GM12801 (cell line): ENCODE results near the gene NTRK1.

Experiments used
- CTCF ChIP-seq: IDR thresholded peaks from one replicate; pipeline ENCODE4 v1.5.1; 2011; ENCODE audit warnings: control low read depth; ENCODE audit not compliant: insufficient read length; ENCODE audit errors: extremely low read depth

Gene NTRK1

GRCh38 chr1:156851779-156852417 lies 8.8 kb upstream of the NTRK1 start:
- TF ChIP-seq CTCF: no peak

GRCh38 chr1:156852418-156852874 lies 8.2 kb upstream of the NTRK1 start:
- no peak for TF ChIP-seq CTCF

GRCh38 chr1:156853761-156854160 lies 6.9 kb upstream of the NTRK1 start:
- TF ChIP-seq CTCF: no peak

GRCh38 chr1:156854634-156855033 lies 6.0 kb upstream of the NTRK1 start:
- TF ChIP-seq CTCF: no peak

- TF ChIP-seq CTCF: no peak
Measured at GRCh38 chr1:156856282-156856785, 4.3 kb upstream of the NTRK1 start.

GRCh38 chr1:156857532-156857931 lies 3.1 kb upstream of the NTRK1 start:
- TF ChIP-seq CTCF: no peak

- no peak for TF ChIP-seq CTCF
Measured at GRCh38 chr1:156858555-156858956, 2.1 kb upstream of the NTRK1 start.
